ENCODE measurements around the gene SLCO2B1. TPM values are rescaled to one million over a fixed set of nuclear protein-coding genes. Genes with fewer than 3 reads are reported as not detected.
"Not testable (repeated sequence)": the region's sequence is repeated elsewhere in the genome, so short reads cannot be mapped to it uniquely, and the experiment has no call there.

The SLCO2B1 gene, protein sequence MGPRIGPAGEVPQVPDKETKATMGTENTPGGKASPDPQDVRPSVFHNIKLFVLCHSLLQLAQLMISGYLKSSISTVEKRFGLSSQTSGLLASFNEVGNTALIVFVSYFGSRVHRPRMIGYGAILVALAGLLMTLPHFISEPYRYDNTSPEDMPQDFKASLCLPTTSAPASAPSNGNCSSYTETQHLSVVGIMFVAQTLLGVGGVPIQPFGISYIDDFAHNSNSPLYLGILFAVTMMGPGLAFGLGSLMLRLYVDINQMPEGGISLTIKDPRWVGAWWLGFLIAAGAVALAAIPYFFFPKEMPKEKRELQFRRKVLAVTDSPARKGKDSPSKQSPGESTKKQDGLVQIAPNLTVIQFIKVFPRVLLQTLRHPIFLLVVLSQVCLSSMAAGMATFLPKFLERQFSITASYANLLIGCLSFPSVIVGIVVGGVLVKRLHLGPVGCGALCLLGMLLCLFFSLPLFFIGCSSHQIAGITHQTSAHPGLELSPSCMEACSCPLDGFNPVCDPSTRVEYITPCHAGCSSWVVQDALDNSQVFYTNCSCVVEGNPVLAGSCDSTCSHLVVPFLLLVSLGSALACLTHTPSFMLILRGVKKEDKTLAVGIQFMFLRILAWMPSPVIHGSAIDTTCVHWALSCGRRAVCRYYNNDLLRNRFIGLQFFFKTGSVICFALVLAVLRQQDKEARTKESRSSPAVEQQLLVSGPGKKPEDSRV
- 0.18 and 0.42 TPM in 2 replicates for total RNA-seq

DNA sequence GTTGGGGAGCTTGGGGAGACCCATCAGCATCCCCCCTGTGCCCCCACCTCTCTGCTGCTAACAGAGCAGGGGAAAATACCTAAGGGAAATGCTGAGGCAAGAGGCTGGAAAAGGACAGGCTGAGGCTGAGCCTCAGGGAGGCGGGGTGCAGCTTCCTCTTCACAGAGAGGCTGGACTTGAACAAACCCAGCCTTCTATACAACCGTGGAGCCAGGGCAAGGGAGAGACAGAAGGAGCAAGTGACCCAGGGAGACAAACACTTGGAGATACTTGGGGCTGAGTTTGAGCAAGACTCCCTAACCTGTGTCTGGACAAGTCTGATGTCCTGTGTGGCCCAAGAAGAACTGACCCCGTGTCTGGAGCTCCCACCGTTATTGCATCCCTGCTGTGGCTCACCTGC, at the start of gene SLCO2B1:
TSS of gene SLCO2B1 (plus strand) at position 229 of the 400 bp plus-strand sequence. CDS start 275 bp downstream, outside the sequence.
- peaks cover 21% of the 10 kb centered on the region for H3K27me3 Mint-ChIP-seq
- no peaks in the 10 kb centered on the region for H3K36me3 Mint-ChIP-seq (ENCODE audit: low read depth)
- intact Hi-C loops (cut with micrococcal nuclease), result no loop called here
- no peak for DNase-seq
- no peaks in the 10 kb centered on the region for H3K9me3 Mint-ChIP-seq
- H3K27ac Mint-ChIP-seq, result no peak within 1 kb of the TSS
- ChIA-PET CTCF (interaction anchor here (0.8 to 2.0 kb wide), 2 partner anchors 10 kb away, joined by 4 to 5 read pairs; no protein-coding TSS in a partner anchor), POLR2A (no interaction called here)
- no peak within 1 kb of the TSS for H3K4me3 Mint-ChIP-seq
- TF ChIP-seq, protein P1, sequence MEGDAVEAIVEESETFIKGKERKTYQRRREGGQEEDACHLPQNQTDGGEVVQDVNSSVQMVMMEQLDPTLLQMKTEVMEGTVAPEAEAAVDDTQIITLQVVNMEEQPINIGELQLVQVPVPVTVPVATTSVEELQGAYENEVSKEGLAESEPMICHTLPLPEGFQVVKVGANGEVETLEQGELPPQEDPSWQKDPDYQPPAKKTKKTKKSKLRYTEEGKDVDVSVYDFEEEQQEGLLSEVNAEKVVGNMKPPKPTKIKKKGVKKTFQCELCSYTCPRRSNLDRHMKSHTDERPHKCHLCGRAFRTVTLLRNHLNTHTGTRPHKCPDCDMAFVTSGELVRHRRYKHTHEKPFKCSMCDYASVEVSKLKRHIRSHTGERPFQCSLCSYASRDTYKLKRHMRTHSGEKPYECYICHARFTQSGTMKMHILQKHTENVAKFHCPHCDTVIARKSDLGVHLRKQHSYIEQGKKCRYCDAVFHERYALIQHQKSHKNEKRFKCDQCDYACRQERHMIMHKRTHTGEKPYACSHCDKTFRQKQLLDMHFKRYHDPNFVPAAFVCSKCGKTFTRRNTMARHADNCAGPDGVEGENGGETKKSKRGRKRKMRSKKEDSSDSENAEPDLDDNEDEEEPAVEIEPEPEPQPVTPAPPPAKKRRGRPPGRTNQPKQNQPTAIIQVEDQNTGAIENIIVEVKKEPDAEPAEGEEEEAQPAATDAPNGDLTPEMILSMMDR (IDR thresholded peaks at IDR 0.05), result no peak
- no peak for ATAC-seq (ENCODE audit: low read depth)
- no peaks in the 10 kb centered on the region for H3K4me1 Mint-ChIP-seq

DNA sequence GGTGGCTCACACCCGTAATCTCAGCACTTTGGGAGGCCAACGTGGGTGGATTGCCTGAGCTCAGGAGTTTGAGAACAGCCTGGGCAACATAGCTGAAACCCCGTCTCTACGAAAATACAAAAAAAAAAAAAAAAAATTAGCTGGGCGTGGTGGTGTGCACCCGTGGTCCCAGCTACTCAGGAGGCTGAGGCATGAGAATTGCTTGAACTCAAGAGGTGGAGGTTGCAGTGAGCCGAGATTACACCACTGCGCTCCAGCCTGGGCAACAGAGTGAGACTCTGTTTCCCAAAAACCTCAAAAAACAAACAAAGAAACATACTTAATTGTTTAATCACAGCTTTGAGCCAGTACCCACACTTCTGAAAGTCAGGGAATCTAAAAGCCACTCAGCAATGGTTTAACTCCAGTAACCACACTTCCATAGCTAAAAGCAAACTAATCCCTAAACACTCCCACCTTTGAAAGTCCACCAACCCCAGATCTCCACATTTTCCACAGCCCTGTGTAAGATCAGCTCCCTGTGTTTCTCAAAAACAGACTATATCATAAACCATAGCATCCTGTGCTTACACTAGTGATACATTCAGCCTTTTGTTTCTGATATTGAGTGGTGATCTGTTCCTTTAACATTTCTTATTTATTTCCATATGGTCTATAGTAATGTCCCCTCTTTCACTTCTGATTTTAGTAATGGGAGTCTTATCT, 49.3 kb upstream of the SLCO2B1 start:
- CTCF ChIA-PET, result no interaction called here
- H3K27me3 Mint-ChIP-seq, result peaks cover 26% of the 10 kb centered on the region

DNA sequence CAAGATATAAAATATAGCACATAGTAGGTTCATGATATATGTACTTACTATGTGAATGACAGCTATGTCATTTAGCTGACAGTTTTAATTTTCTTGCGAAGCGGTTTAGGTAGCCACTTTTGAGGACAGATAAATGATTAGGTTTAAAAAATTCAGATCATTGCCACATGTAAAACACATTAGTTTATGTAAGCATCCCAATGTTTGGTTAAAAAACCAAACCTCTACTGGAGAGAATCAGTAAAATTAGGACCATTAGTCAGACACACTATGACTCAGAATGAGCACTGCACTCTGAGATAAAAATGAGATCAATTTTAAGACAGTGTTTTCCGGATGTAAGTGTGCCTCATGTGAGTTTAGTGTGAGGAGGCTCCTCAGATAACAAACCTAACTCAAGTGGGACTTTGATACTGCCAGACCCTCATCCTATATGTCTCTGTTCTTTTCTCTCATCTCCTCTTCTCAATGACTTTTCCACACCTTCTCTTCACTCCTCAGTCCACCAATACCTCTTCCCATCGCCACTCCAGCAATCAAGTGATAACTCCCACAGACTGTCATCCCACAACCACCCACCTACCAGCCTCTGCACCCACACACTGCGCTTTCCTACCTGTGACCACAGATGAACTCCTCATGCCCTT, 47.4 kb upstream of the SLCO2B1 start:
- CTCF ChIA-PET, result no interaction called here
- no peak overlapping the region for H3K4me3 Mint-ChIP-seq
- H3K4me1 Mint-ChIP-seq, result no peaks in the 10 kb centered on the region
- H3K27ac Mint-ChIP-seq, result no peak overlapping the region
- POLR2A ChIA-PET, result no interaction called here
- TF ChIP-seq, protein P1 (IDR thresholded peaks at IDR 0.05), result no peak
- H3K9me3 Mint-ChIP-seq, result no peaks in the 10 kb centered on the region
- intact Hi-C loops (cut with micrococcal nuclease), result no loop called here
- H3K27me3 Mint-ChIP-seq, result peaks cover 22% of the 10 kb centered on the region
- H3K36me3 Mint-ChIP-seq (ENCODE audit: low read depth), result no peaks in the 10 kb centered on the region
- DNase-seq (no peak), ATAC-seq (ENCODE audit: low read depth) (no peak)

More for the DNA sequence above, 49.3 kb upstream of the SLCO2B1 start:
- Mint-ChIP-seq H3K9me3 (no peaks in the 10 kb centered on the region), H3K4me3 (no peak overlapping the region), H3K27ac (no peak overlapping the region), H3K4me1 (no peaks in the 10 kb centered on the region), H3K36me3 (ENCODE audit: low read depth) (no peaks in the 10 kb centered on the region)
- DNase-seq, result no peak
- no peak for ATAC-seq (ENCODE audit: low read depth)
- intact Hi-C loops (cut with micrococcal nuclease), result no loop called here
- POLR2A ChIA-PET, result no interaction called here
- TF ChIP-seq, protein P1 (IDR thresholded peaks at IDR 0.05), result no peak

DNA sequence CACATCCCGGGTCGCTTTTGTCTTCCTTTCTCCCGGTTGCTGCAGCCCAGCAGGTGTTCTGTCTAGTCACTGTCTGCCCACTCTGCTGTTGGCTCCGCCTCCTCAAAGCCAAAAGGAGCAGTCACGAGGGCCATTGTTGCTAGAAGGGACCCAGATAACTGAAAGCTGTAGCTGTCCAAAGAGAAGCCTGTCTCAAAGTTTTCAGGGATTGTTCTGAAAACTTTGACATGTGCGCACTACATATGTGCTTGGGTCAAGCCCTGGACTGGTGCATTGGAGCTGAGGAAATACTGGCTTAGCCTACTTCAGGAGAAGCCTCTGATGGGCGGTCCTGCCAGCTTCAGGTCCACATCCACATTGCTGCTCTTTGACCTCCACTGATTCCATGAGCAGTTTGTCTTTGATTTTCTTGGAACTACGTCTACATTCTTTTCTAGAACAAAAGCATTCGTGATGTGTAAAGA, 45.4 kb upstream of the SLCO2B1 start:
- intact Hi-C loops (cut with micrococcal nuclease), result no loop called here
- no peaks in the 10 kb centered on the region for H3K4me1 Mint-ChIP-seq
- H3K27me3 Mint-ChIP-seq, result peaks cover 23% of the 10 kb centered on the region
- ATAC-seq (ENCODE audit: low read depth) (no peak), DNase-seq (no peak)
- peaks cover 1% of the 10 kb centered on the region for H3K9me3 Mint-ChIP-seq
- CTCF ChIA-PET, result no interaction called here
- POLR2A ChIA-PET, result no interaction called here
- H3K4me3 Mint-ChIP-seq, result no peak overlapping the region
- TF ChIP-seq, protein P1 (IDR thresholded peaks at IDR 0.05), result no peak
- no peak overlapping the region for H3K27ac Mint-ChIP-seq
- H3K36me3 Mint-ChIP-seq (ENCODE audit: low read depth), result no peaks in the 10 kb centered on the region

DNA sequence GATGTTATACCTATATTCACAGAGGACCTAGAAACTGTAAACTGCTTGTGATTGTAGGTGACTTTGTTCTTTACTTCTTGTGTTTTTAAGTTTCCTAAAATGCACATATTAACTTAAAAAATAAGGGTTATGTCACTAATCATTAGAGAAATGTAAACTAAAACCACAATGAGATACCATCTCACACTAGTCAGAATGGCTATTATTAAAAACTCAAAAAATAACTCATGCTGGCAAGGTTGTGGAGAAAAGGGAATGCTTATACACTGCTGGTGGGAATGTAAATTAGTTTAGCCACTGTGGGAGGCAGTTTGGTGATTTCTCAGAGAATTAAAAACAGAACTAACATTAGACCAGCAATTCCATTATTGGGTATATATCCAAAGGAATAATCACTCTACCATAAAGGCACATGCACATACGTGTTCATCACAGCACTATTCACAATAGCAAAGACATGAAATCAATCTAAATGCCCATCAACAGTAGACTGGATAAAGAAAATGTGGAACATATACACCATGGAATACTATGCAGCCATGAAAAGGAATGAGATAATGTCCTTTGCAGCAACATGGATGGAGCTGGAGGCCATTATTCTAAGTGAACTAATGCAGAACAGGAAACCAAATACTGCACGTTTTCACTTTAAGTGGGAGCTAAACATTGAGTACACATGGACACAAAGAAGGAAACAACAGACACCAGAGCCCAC, 44.8 kb upstream of the SLCO2B1 start:
- CTCF ChIA-PET, POLR2A ChIA-PET: not testable (repeated sequence)

More for the DNA sequence above, 44.8 kb upstream of the SLCO2B1 start:
- H3K4me3 Mint-ChIP-seq; H3K4me1 Mint-ChIP-seq; ATAC-seq (ENCODE audit: low read depth); H3K27ac Mint-ChIP-seq; H3K36me3 Mint-ChIP-seq (ENCODE audit: low read depth); intact Hi-C loops (cut with micrococcal nuclease); DNase-seq; H3K9me3 Mint-ChIP-seq: not testable (repeated sequence)
- peaks cover 19% of the 10 kb centered on the region for H3K27me3 Mint-ChIP-seq
